K562 (cell line): ENCODE data around the gene MPC2. TPM values are rescaled to one million over a fixed set of nuclear protein-coding genes. Genes with fewer than 3 reads are reported as not detected.

Experiments used
- ATAC-seq: fragments of 200-7000 bp; cut with Tn5 transposase; 3 replicates; pipeline ENCODE4 v1.9.1; 2020; ENCODE audit warnings: moderate library complexity
- BruUV-seq: library from RNA; stranded (reverse); fragments of 400-500 nt; replicated peaks from 2 replicates; lab custom pipeline; 2021; lab: Mats Ljungman, UMichigan
- CTCF ChIA-PET: fragments of 300-600 bp; formaldehyde crosslinking; extraction: SDS; loops from one replicate; lab custom pipeline; 2021; ENCODE audit warnings: low intra/inter-chr PET ratio; lab: Yijun Ruan, JAX
- POLR2A ChIA-PET: fragments of 300-600, 350-650 bp; sonication (Branson Sonifier 250); formaldehyde crosslinking; extraction: SDS; loops from one replicate; lab custom pipeline; 2021; ENCODE audit warnings: antibody characterized with exemption, inconsistent platforms; lab: Yijun Ruan, JAX
- DNase-seq, 4 experiments: peaks; one replicate each; pipeline versions ENCODE4 v3.0.0 to v3.0.0-alpha.2; 2011 to 2018; ENCODE audit warnings: low spot score in 3 of 4, mixed read lengths in 3 of 4; ENCODE audit errors: extremely low read depth in 1 of 4
- FAIRE-seq: peaks from 2 replicates; lab custom pipeline; 2011; peaks lifted over from hg19 to GRCh38; lab: Jason Lieb, UNC
- H2AFZ ChIP-seq: 2 replicates; pipeline ENCODE4 v1.6.0; 2011; ENCODE audit warnings: low read depth, low read length, control low read depth, inconsistent platforms
- H3K27ac ChIP-seq: fragments of 200-600 bp; 3 replicates; pipeline ENCODE4 v1.8.0; 2011; ENCODE audit warnings: low read depth, mild to moderate bottlenecking, control low read depth, inconsistent platforms, low read length, moderate library complexity, mixed read lengths; ENCODE audit errors: extremely low read depth
- H3K27me3 ChIP-seq, 2 experiments: fragments of 300-600 bp in 1 of 2; 2 replicates in 1 of 2; 3 replicates in 1 of 2; pipeline versions ENCODE4 v1.6.0 to v1.8.0; 2011; ENCODE audit warnings: inconsistent platforms in 2 of 2, low read length in 2 of 2, mild to moderate bottlenecking in 1 of 2, mixed read lengths in 1 of 2, moderate library complexity in 1 of 2; ENCODE audit not compliant: control insufficient read depth in 2 of 2, insufficient read depth in 2 of 2
- H3K36me3 ChIP-seq: fragments of 300-600 bp; 3 replicates; pipeline ENCODE4 v1.8.0; 2011; ENCODE audit warnings: mild to moderate bottlenecking, low read length, inconsistent platforms; ENCODE audit not compliant: control insufficient read depth, insufficient read depth
- H3K4me1 ChIP-seq, 2 experiments: fragments of 200-600 bp in 1 of 2; replicated peaks in 1 of 2; 2 replicates in 1 of 2; 3 replicates in 1 of 2; pipeline versions ENCODE4 v1.5.1 to v1.8.0; 2011; ENCODE audit warnings: inconsistent platforms in 2 of 2, low read length in 2 of 2, mild to moderate bottlenecking in 1 of 2, mixed read lengths in 1 of 2, moderate library complexity in 1 of 2; ENCODE audit not compliant: control insufficient read depth in 2 of 2, insufficient read depth in 2 of 2
- H3K4me2 ChIP-seq: 2 replicates; pipeline ENCODE4 v1.6.1; 2011; ENCODE audit warnings: low read length, control low read depth, inconsistent platforms, mixed read lengths; ENCODE audit not compliant: insufficient read depth
- H3K4me3 ChIP-seq: fragments of 200-600 bp; sonication (generic), shearing (Covaris generic); 2 replicates; pipeline ENCODE4 v1.5.1; 2016; ENCODE audit warnings: control low read depth, inconsistent platforms
- H3K79me2 ChIP-seq: fragments of 200-600 bp; 3 replicates; pipeline ENCODE4 v1.8.0; 2011; ENCODE audit warnings: low read length, inconsistent platforms; ENCODE audit not compliant: control insufficient read depth, insufficient read depth
- H3K9ac ChIP-seq, 2 experiments: 2 replicates each; pipeline versions ENCODE4 v1.6.0 to v1.6.1; 2011; ENCODE audit warnings: low read depth in 2 of 2, low read length in 2 of 2, control low read depth in 1 of 2, inconsistent platforms in 1 of 2, mild to moderate bottlenecking in 1 of 2, mixed read lengths in 1 of 2; ENCODE audit not compliant: insufficient read depth in 1 of 2
- H3K9me1 ChIP-seq: one replicate; pipeline ENCODE4 v1.6.0; 2011; ENCODE audit warnings: inconsistent platforms, mild to moderate bottlenecking, low read length, moderate library complexity; ENCODE audit not compliant: control insufficient read depth, insufficient read depth
- H3K9me3 ChIP-seq: replicated peaks from 2 replicates; pipeline ENCODE4 v1.5.1; 2011; ENCODE audit warnings: low read depth, low read length, inconsistent platforms; ENCODE audit not compliant: control insufficient read depth, insufficient read depth
- H4K20me1 ChIP-seq: replicated peaks from 2 replicates; pipeline ENCODE4 v1.6.1; 2011; ENCODE audit warnings: low read length, inconsistent platforms, mixed read lengths; ENCODE audit not compliant: control insufficient read depth, insufficient read depth
- E2F1 ChIP-seq: sonication (generic); formaldehyde crosslinking; IDR thresholded peaks from 2 replicates; pipeline ENCODE4 v1.8.1; 2023; ENCODE audit warnings: mild to moderate bottlenecking, missing genetic modification reagents, moderate library complexity
- EP400 ChIP-seq: fragments of 450-650 bp; IDR thresholded peaks from 2 replicates; pipeline ENCODE4 v1.6.1; 2017; ENCODE audit warnings: antibody characterized with exemption, mild to moderate bottlenecking, moderate library complexity
- ESRRA ChIP-seq: fragments of 450-650 bp; IDR thresholded peaks from 2 replicates; pipeline ENCODE4 v1.6.1; 2014; ENCODE audit warnings: low read depth, mild to moderate bottlenecking, moderate library complexity, borderline replicate concordance
- GABPB1 ChIP-seq: sonication (generic); formaldehyde crosslinking; IDR thresholded peaks from 2 replicates; pipeline ENCODE4 v1.8.0; 2022; ENCODE audit warnings: mild to moderate bottlenecking, missing genetic modification reagents
- HDAC2 ChIP-seq: fragments of 450-650 bp; IDR thresholded peaks from 2 replicates; pipeline ENCODE4 v1.6.1; 2016; ENCODE audit warnings: mild to moderate bottlenecking
- HDAC3 ChIP-seq: fragments of 450-650 bp; IDR thresholded peaks from 2 replicates; pipeline ENCODE4 v1.6.1; 2018; ENCODE audit warnings: borderline replicate concordance, mild to moderate bottlenecking, moderate library complexity; ENCODE audit not compliant: partially characterized antibody
- KHSRP ChIP-seq: fragments of 450-650 bp; IDR thresholded peaks from 2 replicates; pipeline ENCODE4 v1.6.1; 2017
- MTA2 ChIP-seq: fragments of 450-650 bp; IDR thresholded peaks from 2 replicates; pipeline ENCODE4 v1.6.1; 2016; ENCODE audit warnings: low read depth
- NR2C1 ChIP-seq, 2 experiments: fragments of 450-650 bp; IDR thresholded peaks; 2 replicates each; pipeline ENCODE4 v1.6.1; 2017; ENCODE audit warnings: mild to moderate bottlenecking in 2 of 2, antibody characterized with exemption in 1 of 2, inconsistent platforms in 1 of 2, missing compliant biosample characterization in 1 of 2, missing genetic modification characterization in 1 of 2
- RBM25 ChIP-seq: fragments of 200-400 bp; formaldehyde crosslinking; IDR thresholded peaks from 2 replicates; pipeline ENCODE4 v1.6.1; 2018; ENCODE audit warnings: low read length, low read depth, moderate library complexity; ENCODE audit not compliant: severe bottlenecking
- SMARCA5 ChIP-seq: fragments of 450-650 bp; IDR thresholded peaks from 2 replicates; pipeline ENCODE4 v1.6.1; 2016
- SP1 ChIP-seq: sonication (generic); formaldehyde crosslinking; IDR thresholded peaks from 2 replicates; pipeline ENCODE4 v1.8.1; 2022; ENCODE audit warnings: mild to moderate bottlenecking, missing genetic modification reagents
- TEAD2 ChIP-seq: fragments of 450-650 bp; IDR thresholded peaks from 2 replicates; pipeline ENCODE4 v1.6.1; 2016; ENCODE audit warnings: missing genetic modification characterization, control low read depth, missing compliant biosample characterization
- ZC3H8 ChIP-seq: fragments of 450-650 bp; IDR thresholded peaks from 2 replicates; pipeline ENCODE4 v1.6.1; 2017
- ZFP91 ChIP-seq: sonication (generic); formaldehyde crosslinking; IDR thresholded peaks from 2 replicates; pipeline ENCODE4 v1.8.0; 2022; ENCODE audit warnings: mild to moderate bottlenecking, missing genetic modification reagents
- ZNF740 ChIP-seq, 3 experiments: fragments of 200-800 bp in 1 of 3; sonication (Bioruptor generic) in 1 of 3; sonication (generic) in 1 of 3; formaldehyde crosslinking in 1 of 3; IDR thresholded peaks; 2 replicates each; pipeline versions ENCODE4 v1.6.1 to v1.8.0; 2016 to 2022; ENCODE audit warnings: mild to moderate bottlenecking in 2 of 3, missing compliant biosample characterization in 2 of 3, missing genetic modification characterization in 2 of 3, missing genetic modification reagents in 1 of 3
- WGBS: fragments of 100-300 bp; shearing (Covaris generic); methylation state at CpG from one replicate; pipeline ENCODE4 v1.1.6; 2016; ENCODE audit warnings: low coverage, mixed read lengths; ENCODE audit not compliant: insufficient coverage; ENCODE audit errors: missing lambda C conversion rate; 5-methylcytosine and 5-hydroxymethylcytosine counted together
- in situ Hi-C: fragments of 300-500 bp; cut with MboI; formaldehyde crosslinking; loops from 4 replicates; pipeline ENCODE4 v1.15.0; 2018; ENCODE audit warnings: inconsistent platforms, mixed read lengths
- intact Hi-C: fragments of 100-400 bp; cut with micrococcal nuclease; formaldehyde crosslinking; loops from 2 replicates; pipeline ENCODE4 v1.14.2; 2022
- polyA plus RNA-seq, 8 experiments: library from polyadenylated mRNA; depleted of rRNA in 4 of 8; stranded (reverse) in 5 of 8; unstranded in 3 of 8; fragments of >200 nt; fragmentation: Nextera tagmentation in 2 of 8; fragmentation: Illumina TruSeq in 1 of 8; extraction: Ambion mirVana in 2 of 8; extraction: Trizol in 1 of 8; gene quantifications; 2 replicates each; pipeline versions ENCODE4 v1.2.1 to v1.2.3, GENCODE V29; 2011 to 2014; ENCODE audit warnings: inconsistent platforms in 1 of 8, missing spikeins in 1 of 8
- total RNA-seq, 7 experiments: library from RNA; depleted of rRNA in 6 of 7; stranded (reverse); fragments of >200 nt in 6 of 7; fragmentation: Illumina TruSeq in 2 of 7; extraction: Trizol in 2 of 7; gene quantifications; 2 replicates each; pipeline versions ENCODE4 v1.2.1 to v1.2.3, GENCODE V29; 2011 to 2021; ENCODE audit warnings: low replicate concordance in 1 of 7

Gene MPC2
- total and polyA plus RNA-seq, 9 of the 15 experiments (the other 6 are each of a cell fraction or from before 2014, with no cell fraction given): 70.7 to 179 (median 144) TPM

GRCh38 chr1:167934426-167935215, 2.3 kb downstream of the MPC2 start (continued):
- TF ChIP-seq E2F1 (CRISPR knock-in tag): 0 out of 2 replicates have a peak, but pooled peaks have one; percentile 10

GRCh38 chr1:167933788-167934187, 3.1 kb downstream of the MPC2 start:
- intact Hi-C loops: loop anchor here (10.0 kb wide), 1 partner anchor 299 kb away; the partner anchor contains the start of gene RCSD1
- no peak for FAIRE-seq
- Histone ChIP-seq H3K79me2 (peaks cover 97% of the 10 kb centered on the region), H4K20me1 (0 out of 2 replicates have a peak, but pooled peaks cover 9% of the 10 kb centered on the region), H2AFZ (no peak overlapping the region), H3K9ac (peak overlapping the region in 1 of 2 experiments; percentile 97; a peak in 2 of 4 replicates), H3K9me1 (no peaks in the 10 kb centered on the region), H3K9me3 (no peaks in the 10 kb centered on the region), H3K36me3 (no peaks in the 10 kb centered on the region), H3K4me3 (peak overlapping the region; percentile 81), H3K4me2 (peak overlapping the region; percentile 98), H3K27me3 (no peaks in the 10 kb centered on the region), H3K27ac (peak overlapping the region; percentile 98; the same call in 2 of the 3 replicates), H3K4me1 (peaks cover 12% of the 10 kb centered on the region in 2 experiments)
- ChIA-PET CTCF (no interaction called here), POLR2A (interaction anchor here (0.7 to 1.5 kb wide), 4 partner anchors 10 to 188 kb away, joined by 3 to 5 read pairs (median 3); no protein-coding TSS in a partner anchor)
- WGBS: 21% methylated on average over 4 of the region's 4 CpGs
- in situ Hi-C loops: no loop called here
- no peak for ATAC-seq
- no peak for DNase-seq
- BruUV-seq: no TSS peak
- 0 out of 2 replicates have a peak, but pooled peaks have one; percentile 28 for TF ChIP-seq TEAD2 (tag)
- peak; percentile 99 for TF ChIP-seq RBM25
- TF ChIP-seq EP400: peak; percentile 24
- peak; percentile 34 for TF ChIP-seq HDAC3
- TF ChIP-seq KHSRP: 0 out of 2 replicates have a peak, but pooled peaks have one; percentile 6
- TF ChIP-seq ZC3H8: 0 out of 2 replicates have a peak, but pooled peaks have one; percentile 26
- TF ChIP-seq ZFP91: no peak
- peak; percentile 92 for TF ChIP-seq SMARCA5
- TF ChIP-seq GABPB1 (CRISPR knock-in tag): 0 out of 2 replicates have a peak, but pooled peaks have one; percentile 24
- no peak for TF ChIP-seq MTA2
- TF ChIP-seq NR2C1 (IDR thresholded peaks at IDR 0.05): peak; percentile 52
- TF ChIP-seq NR2C1 (tag; IDR thresholded peaks at IDR 0.05): peak; percentile 48; the same call in 1 of the 2 replicates
- TF ChIP-seq SP1 (CRISPR knock-in tag): no peak
- peak; percentile 100 for TF ChIP-seq ESRRA
- no peak for TF ChIP-seq ZNF740 (CRISPR knock-in tag; IDR thresholded peaks at IDR 0.05)
- TF ChIP-seq ZNF740 (tag; IDR thresholded peaks at IDR 0.05): 0 out of 4 replicates have a peak, but pooled peaks of 1 of the 2 experiments have one; percentile 3
- TF ChIP-seq HDAC2: peak; percentile 96
